SK-N-SH treated with all-trans-retinoic acid at 6 μM for 48 hours (cell line): ENCODE measurements around the gene RRM2.

Experiments
- BACH2 ChIP-seq: fragments of 250-450 bp; sonication (Bioruptor Pico); IDR thresholded peaks from 2 replicates; pipeline ENCODE4 v1.9.0; 2021; ENCODE audit warnings: mild to moderate bottlenecking, borderline replicate concordance
- ISL1 ChIP-seq: fragments of 250-450 bp; sonication (Bioruptor Pico); IDR thresholded peaks from 2 replicates; pipeline ENCODE4 v2.1.2; 2022; ENCODE audit warnings: mild to moderate bottlenecking, moderate library complexity
- ZC3H10 ChIP-seq: fragments of 250-450 bp; sonication (Bioruptor Pico); IDR thresholded peaks from 2 replicates; pipeline ENCODE4 v1.5.1; 2021; ENCODE audit warnings: mild to moderate bottlenecking, moderate library complexity
- TF ChIP-seq, protein P1 (sequence below): fragments of 250-450 bp; sonication (Bioruptor Pico); IDR thresholded peaks from 2 replicates; pipeline ENCODE4 v1.8.0; 2020; ENCODE audit warnings: mild to moderate bottlenecking, moderate library complexity, borderline replicate concordance

DNA sequence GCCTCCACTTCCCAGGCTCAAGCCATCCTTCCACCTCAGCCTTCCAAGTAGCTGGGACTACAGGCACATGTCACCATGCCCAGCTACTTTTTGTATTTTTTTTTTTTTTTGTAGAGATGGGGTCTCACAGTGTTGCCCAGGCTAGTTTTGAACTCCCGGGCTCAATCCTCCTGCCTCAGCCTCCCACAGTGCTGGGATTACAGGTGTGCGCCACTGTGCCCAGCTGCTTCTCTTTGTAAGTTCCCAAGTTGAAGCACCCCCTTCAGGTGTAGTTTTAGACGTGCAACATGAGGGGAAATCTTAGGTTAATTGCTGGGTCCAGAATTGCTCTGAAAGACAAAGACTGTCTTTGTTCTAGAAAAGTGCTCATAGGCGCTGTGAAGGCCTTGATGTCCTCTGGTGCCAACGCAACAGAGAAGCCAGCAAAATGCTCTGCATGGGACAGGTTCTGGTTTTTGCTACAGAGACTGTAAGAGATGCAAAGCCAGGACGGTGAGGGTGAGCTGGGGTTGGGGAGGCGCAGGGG lies 46.6 kb downstream of the RRM2 start:
- no peak for TF ChIP-seq ISL1 (CRISPR knock-in tag)
- TF ChIP-seq, protein P1, sequence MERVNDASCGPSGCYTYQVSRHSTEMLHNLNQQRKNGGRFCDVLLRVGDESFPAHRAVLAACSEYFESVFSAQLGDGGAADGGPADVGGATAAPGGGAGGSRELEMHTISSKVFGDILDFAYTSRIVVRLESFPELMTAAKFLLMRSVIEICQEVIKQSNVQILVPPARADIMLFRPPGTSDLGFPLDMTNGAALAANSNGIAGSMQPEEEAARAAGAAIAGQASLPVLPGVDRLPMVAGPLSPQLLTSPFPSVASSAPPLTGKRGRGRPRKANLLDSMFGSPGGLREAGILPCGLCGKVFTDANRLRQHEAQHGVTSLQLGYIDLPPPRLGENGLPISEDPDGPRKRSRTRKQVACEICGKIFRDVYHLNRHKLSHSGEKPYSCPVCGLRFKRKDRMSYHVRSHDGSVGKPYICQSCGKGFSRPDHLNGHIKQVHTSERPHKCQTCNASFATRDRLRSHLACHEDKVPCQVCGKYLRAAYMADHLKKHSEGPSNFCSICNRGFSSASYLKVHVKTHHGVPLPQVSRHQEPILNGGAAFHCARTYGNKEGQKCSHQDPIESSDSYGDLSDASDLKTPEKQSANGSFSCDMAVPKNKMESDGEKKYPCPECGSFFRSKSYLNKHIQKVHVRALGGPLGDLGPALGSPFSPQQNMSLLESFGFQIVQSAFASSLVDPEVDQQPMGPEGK = no peak
- TF ChIP-seq BACH2 (CRISPR knock-in tag) = no peak
- no peak for TF ChIP-seq ZC3H10 (CRISPR knock-in tag)
